Type B pancreatic cell (in vitro differentiated cells): ENCODE results near the gene SMARCAL1. TPM values are rescaled to one million over a fixed set of nuclear protein-coding genes. Genes with fewer than 3 reads are reported as not detected.

Source experiments
- DNase-seq: peaks from one replicate; pipeline ENCODE4 v3.0.0; 2021; ENCODE audit warnings: mixed read lengths; ENCODE audit not compliant: unreplicated experiment; ENCODE audit errors: extremely low spot score
- H3K27ac Mint-ChIP-seq: 2 replicates; pipeline ENCODE4 v1.8.0; 2021; ENCODE audit warnings: mild to moderate bottlenecking, mixed read lengths
- H3K27me3 Mint-ChIP-seq: 2 replicates; pipeline ENCODE4 v1.8.0; 2021; ENCODE audit warnings: mixed read lengths
- H3K36me3 Mint-ChIP-seq: 2 replicates; pipeline ENCODE4 v1.8.0; 2021; ENCODE audit warnings: mixed read lengths
- H3K4me1 Mint-ChIP-seq: one replicate; pipeline ENCODE4 v1.8.0; 2021; ENCODE audit warnings: mixed read lengths; ENCODE audit not compliant: unreplicated experiment
- H3K4me3 Mint-ChIP-seq: 2 replicates; pipeline ENCODE4 v1.8.0; 2021; ENCODE audit warnings: mild to moderate bottlenecking, mixed read lengths
- H3K9me3 Mint-ChIP-seq: 2 replicates; pipeline ENCODE4 v1.8.0; 2021; ENCODE audit warnings: mixed read lengths
- total RNA-seq: library from RNA; stranded (reverse); gene quantifications from 2 replicates; pipeline ENCODE4 v1.2.1, GENCODE V29; 2021; ENCODE audit warnings: low replicate concordance
- TF ChIP-seq, protein P1 (sequence below): fragments of 200-600 bp; sonication (generic); conservative IDR thresholded peaks from 2 replicates; pipeline ENCODE4 v1.5.0; 2021; ENCODE audit warnings: antibody characterized with exemption, mild to moderate bottlenecking

Gene SMARCAL1
- total RNA-seq, 1 donor from 2014 or later, result 29.0 TPM

DNA sequence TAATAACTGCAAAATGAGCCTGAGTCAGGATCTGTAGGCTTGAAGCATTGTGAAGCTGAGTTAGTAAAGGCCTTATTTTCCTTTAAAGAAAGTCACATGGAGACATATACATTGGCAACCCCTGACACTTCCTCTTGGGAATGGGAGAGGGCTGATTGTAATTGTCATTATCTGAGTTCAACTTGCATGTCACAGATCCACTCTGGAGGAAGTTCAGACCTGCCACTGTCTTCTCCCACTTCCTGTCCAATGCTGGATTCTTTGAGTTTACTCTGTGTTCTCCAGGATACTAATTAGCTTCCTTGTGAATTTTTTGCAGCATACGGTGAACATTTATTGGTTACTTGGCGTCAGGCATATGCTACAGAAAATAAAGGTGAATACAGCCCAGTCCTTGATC lies 34.1 kb downstream of the SMARCAL1 start:
- DNase-seq, result no peak
- Mint-ChIP-seq H3K27me3 (no peaks in the 10 kb centered on the region), H3K27ac (no peak overlapping the region), H3K36me3 (peaks cover 48% of the 10 kb centered on the region), H3K4me1 (peaks cover 4% of the 10 kb centered on the region), H3K9me3 (no peaks in the 10 kb centered on the region), H3K4me3 (no peak overlapping the region)
- TF ChIP-seq, protein P1, sequence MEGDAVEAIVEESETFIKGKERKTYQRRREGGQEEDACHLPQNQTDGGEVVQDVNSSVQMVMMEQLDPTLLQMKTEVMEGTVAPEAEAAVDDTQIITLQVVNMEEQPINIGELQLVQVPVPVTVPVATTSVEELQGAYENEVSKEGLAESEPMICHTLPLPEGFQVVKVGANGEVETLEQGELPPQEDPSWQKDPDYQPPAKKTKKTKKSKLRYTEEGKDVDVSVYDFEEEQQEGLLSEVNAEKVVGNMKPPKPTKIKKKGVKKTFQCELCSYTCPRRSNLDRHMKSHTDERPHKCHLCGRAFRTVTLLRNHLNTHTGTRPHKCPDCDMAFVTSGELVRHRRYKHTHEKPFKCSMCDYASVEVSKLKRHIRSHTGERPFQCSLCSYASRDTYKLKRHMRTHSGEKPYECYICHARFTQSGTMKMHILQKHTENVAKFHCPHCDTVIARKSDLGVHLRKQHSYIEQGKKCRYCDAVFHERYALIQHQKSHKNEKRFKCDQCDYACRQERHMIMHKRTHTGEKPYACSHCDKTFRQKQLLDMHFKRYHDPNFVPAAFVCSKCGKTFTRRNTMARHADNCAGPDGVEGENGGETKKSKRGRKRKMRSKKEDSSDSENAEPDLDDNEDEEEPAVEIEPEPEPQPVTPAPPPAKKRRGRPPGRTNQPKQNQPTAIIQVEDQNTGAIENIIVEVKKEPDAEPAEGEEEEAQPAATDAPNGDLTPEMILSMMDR, result no peak

DNA sequence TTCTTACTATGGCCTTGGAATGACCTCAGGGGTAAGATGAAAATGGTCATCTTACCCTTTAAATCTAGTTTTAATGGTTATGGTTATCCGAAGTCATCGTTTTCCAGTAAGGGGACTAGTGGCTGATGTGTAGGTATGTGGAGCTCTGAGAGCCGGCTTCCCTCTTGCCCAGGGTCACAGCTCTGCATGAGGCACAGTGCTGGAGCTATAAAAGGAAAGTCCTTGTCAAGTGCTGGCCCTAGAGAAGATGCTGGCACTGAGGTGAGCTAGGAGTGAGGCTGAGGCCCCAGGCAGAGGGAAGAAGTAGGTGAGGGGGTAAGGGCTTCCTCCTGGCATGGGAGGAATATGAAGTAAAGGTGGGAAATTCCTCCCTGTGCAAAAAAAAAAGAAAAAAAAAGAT lies 35.0 kb downstream of the SMARCAL1 start:
- Mint-ChIP-seq H3K27ac (no peak overlapping the region), H3K4me1 (peaks cover 4% of the 10 kb centered on the region), H3K4me3 (no peak overlapping the region), H3K27me3 (no peaks in the 10 kb centered on the region), H3K9me3 (no peaks in the 10 kb centered on the region), H3K36me3 (peaks cover 53% of the 10 kb centered on the region)
- no peak for DNase-seq
- TF ChIP-seq, protein P1, result no peak

DNA sequence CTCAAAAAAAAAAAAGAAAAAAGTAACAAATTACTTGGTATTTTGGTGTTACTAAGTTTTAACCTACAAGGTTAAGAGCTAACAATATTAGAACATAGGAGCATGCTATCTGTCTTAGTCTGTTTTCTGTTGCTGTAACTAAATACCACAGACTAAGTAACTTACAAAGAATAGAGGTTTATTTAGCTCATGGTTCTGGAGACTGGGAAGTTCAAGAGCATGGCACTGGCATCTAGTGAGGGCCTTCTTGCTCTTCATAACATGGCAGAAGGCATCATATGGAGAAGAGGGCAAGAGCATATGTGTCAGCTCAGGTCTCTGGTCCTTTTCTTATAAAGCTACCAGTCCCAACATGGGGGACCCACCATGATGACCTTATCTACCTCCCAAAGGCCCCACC lies 36.5 kb downstream of the SMARCAL1 start:
- Mint-ChIP-seq H3K9me3 (no peaks in the 10 kb centered on the region), H3K4me3 (no peak overlapping the region), H3K4me1 (peaks cover 4% of the 10 kb centered on the region), H3K27me3 (no peaks in the 10 kb centered on the region), H3K36me3 (peaks cover 58% of the 10 kb centered on the region), H3K27ac (no peak overlapping the region)
- TF ChIP-seq, protein P1, result no peak
- no peak for DNase-seq

DNA sequence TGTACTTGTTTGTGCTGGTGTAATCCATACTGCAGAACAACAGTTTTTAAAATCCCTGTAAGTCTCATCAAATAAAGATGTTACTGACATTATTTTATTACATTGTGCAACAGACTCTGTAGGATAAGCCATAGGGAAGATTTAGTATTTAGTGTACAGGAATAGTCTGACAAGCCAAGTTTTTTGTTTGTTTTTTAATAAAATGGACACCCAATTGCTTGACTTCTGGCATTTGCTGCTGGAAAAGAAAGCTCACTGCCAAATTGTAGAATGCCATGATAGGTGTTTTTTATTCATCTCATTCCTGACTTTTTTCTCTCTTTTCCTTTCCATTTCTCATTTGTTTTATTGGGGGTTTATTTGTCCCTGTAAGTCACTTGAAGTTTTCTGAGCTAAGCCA lies 38.1 kb downstream of the SMARCAL1 start:
- Mint-ChIP-seq H3K36me3 (peaks cover 63% of the 10 kb centered on the region), H3K27me3 (no peaks in the 10 kb centered on the region), H3K9me3 (no peaks in the 10 kb centered on the region), H3K4me1 (no peaks in the 10 kb centered on the region), H3K27ac (no peak overlapping the region), H3K4me3 (no peak overlapping the region)
- no peak for DNase-seq
- TF ChIP-seq, protein P1, result no peak

DNA sequence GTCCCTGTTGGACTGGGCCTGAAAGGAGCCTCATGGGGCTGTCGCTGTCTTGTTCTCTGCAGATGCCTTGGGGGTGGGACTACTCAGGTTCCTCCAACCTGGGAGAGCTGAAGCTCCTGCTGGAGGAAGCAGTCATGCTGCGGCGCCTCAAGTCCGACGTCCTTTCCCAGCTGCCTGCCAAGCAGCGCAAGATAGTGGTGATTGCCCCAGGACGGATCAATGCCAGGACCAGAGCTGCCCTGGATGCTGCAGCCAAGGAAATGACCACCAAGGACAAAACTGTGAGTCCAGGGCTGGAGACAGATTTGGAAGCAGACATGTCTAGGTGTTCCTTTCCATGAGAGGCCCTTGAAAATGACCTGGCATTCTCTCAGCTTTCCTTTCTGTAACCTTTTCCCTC lies 38.5 kb downstream of the SMARCAL1 start:
- Mint-ChIP-seq H3K4me3 (no peak overlapping the region), H3K27ac (no peak overlapping the region), H3K4me1 (no peaks in the 10 kb centered on the region), H3K27me3 (no peaks in the 10 kb centered on the region), H3K36me3 (peaks cover 64% of the 10 kb centered on the region), H3K9me3 (no peaks in the 10 kb centered on the region)
- no peak for DNase-seq
- TF ChIP-seq, protein P1, result no peak
